ENCODE results near the gene HEXD. TPM values are rescaled to one million over a fixed set of nuclear protein-coding genes. Genes with fewer than 3 reads are reported as not detected.

The HEXD gene
- total RNA-seq, 4 donors from 2014 or later: 15.7 to 27.1 (median 20.6) TPM

DNA sequence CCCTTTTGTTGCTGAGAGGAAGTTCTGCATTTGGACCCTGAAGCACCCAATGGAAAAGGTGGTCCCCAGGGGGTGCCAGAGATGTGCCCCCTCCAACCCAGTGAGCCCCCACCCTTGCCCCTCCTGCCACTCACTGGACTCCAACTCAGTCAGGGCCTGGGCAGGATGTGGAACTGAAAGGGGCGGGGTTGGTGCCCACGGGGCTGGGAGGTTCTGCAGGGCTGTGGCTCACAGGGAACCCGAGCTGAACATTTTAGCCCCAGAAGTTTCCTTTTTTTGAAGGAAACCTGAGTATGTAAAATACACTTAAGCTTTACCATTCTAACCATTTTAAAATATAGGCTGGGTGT lies 16.0 kb downstream of the HEXD start:
- no peak for DNase-seq (ENCODE audit: extremely low spot score)
- WGBS: 43% methylated on average over 3 of the region's 3 CpGs
- Histone ChIP-seq H3K27me3 (no peaks in the 10 kb centered on the region), H3K4me3 (no peak overlapping the region), H3K27ac (replicated peaks in 1 of 4) (no peak overlapping the region), H3K4me1 (no peaks in the 10 kb centered on the region), H3K9me3 (no peaks in the 10 kb centered on the region), H3K36me3 (peaks cover 0 to 65% (median 26%) of the 10 kb centered on the region in 4 donors)
- intact Hi-C loops (cut with DNase I): no loop called here
- TF ChIP-seq, protein P1, sequence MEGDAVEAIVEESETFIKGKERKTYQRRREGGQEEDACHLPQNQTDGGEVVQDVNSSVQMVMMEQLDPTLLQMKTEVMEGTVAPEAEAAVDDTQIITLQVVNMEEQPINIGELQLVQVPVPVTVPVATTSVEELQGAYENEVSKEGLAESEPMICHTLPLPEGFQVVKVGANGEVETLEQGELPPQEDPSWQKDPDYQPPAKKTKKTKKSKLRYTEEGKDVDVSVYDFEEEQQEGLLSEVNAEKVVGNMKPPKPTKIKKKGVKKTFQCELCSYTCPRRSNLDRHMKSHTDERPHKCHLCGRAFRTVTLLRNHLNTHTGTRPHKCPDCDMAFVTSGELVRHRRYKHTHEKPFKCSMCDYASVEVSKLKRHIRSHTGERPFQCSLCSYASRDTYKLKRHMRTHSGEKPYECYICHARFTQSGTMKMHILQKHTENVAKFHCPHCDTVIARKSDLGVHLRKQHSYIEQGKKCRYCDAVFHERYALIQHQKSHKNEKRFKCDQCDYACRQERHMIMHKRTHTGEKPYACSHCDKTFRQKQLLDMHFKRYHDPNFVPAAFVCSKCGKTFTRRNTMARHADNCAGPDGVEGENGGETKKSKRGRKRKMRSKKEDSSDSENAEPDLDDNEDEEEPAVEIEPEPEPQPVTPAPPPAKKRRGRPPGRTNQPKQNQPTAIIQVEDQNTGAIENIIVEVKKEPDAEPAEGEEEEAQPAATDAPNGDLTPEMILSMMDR (IDR thresholded peaks at IDR 0.05): no peak
- TF ChIP-seq EP300 (IDR thresholded peaks at IDR 0.05) (no peak), POLR2AphosphoS5 (IDR thresholded peaks at IDR 0.05) (no peak)

DNA sequence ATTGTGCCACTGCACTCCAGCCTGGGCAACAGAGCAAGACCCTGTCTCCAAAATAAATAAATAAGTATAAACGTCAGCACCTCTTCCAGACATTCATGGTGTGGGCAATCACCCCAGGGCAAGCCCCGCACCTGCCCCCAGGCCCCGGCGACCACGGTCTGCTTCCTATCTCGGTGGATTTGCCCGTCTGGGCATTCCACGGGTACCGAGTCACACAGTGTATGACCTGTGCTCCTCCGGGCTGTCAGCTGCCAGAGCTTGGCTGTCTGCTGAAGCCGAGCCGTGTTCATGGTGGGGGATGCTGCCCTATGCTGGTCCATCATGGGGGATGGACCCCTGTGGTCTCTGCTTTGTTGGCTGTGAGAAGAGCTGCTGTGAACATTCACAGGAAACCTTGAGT lies 17.0 kb downstream of the HEXD start:
- WGBS: 91% methylated on average over 10 of the region's 12 CpGs
- TF ChIP-seq EP300 (IDR thresholded peaks at IDR 0.05) (no peak), POLR2AphosphoS5 (IDR thresholded peaks at IDR 0.05) (no peak), POLR2A (IDR thresholded peaks at IDR 0.05; ENCODE audit: low read depth) (no peak)
- TF ChIP-seq, protein P1 (IDR thresholded peaks at IDR 0.05): no peak
- no peaks in the 10 kb centered on the region for H3K9me3 ChIP-seq
- H3K27ac ChIP-seq (replicated peaks in 1 of 4): no peak overlapping the region
- no peaks in the 10 kb centered on the region for H3K27me3 ChIP-seq
- intact Hi-C loops (cut with DNase I): no loop called here
- H3K4me1 ChIP-seq: no peaks in the 10 kb centered on the region
- H3K4me3 ChIP-seq: no peak overlapping the region
- no peak for DNase-seq (ENCODE audit: extremely low spot score)
- peaks cover 0 to 62% (median 26%) of the 10 kb centered on the region in 4 donors for H3K36me3 ChIP-seq

DNA sequence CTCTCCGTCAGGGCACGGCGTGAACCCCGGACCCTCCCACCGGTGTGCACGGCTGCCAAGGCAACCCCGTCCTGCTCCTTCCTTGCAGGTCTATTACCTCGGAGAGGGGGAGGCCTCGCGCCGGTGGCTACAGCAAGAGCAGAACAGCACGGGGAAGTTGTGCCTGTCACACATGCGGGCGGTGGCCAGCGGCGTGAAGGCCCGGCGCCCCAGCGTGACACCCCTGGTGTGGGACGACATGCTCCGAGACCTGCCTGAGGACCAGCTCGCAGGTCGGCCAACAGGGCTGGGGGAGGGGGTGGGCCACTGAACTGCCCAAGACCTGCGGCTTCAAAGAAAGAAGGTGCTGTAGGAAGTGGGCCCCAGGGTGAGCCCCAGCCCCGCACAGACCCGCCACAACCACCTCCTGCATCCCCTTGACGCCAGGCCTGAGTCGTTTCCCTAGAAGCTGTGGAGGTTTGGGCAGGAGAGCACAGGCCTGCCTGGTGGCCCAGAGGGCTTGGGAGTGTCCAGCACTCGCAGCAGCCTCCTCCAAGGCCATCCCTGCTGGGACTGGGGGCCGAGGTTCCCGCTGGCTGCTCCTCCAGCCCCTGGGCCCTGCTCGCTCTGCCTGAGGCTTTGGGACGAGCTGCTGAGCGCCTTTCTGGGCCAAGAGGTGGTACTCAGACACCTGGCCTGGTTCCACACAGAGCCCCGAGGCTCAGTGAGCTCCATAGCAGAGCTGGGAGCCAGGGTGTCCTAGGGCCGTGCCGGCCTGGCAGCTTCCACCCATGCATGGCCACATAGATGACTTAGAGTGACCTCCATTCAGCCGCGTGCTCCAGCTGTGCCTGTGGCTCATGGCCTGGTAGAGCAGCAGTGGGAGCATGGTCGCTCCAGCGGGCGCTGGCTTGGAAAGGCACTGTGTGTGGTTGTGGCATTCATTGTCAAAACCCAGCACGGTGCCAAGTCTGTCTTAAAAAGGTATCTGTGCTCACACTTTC lies 17.7 kb downstream of the HEXD start:
- H3K4me3 ChIP-seq: no peak overlapping the region
- 88% methylated on average over 25 of the region's 43 CpGs for WGBS
- no peak for DNase-seq (ENCODE audit: extremely low spot score)
- intact Hi-C loops (cut with DNase I): no loop called here
- TF ChIP-seq POLR2A (IDR thresholded peaks at IDR 0.05; ENCODE audit: low read depth) (no peak), EP300 (IDR thresholded peaks at IDR 0.05) (no peak), POLR2AphosphoS5 (IDR thresholded peaks at IDR 0.05) (no peak)
- TF ChIP-seq, protein P1 (IDR thresholded peaks at IDR 0.05): no peak
- H3K27ac ChIP-seq (replicated peaks in 1 of 4): no peak overlapping the region
- peaks cover 0 to 67% (median 26%) of the 10 kb centered on the region in 4 donors for H3K36me3 ChIP-seq
- peaks cover 0 to 8% (median 3%) of the 10 kb centered on the region in 4 donors for H3K4me1 ChIP-seq
- no peaks in the 10 kb centered on the region for H3K27me3 ChIP-seq
- no peaks in the 10 kb centered on the region for H3K9me3 ChIP-seq

DNA sequence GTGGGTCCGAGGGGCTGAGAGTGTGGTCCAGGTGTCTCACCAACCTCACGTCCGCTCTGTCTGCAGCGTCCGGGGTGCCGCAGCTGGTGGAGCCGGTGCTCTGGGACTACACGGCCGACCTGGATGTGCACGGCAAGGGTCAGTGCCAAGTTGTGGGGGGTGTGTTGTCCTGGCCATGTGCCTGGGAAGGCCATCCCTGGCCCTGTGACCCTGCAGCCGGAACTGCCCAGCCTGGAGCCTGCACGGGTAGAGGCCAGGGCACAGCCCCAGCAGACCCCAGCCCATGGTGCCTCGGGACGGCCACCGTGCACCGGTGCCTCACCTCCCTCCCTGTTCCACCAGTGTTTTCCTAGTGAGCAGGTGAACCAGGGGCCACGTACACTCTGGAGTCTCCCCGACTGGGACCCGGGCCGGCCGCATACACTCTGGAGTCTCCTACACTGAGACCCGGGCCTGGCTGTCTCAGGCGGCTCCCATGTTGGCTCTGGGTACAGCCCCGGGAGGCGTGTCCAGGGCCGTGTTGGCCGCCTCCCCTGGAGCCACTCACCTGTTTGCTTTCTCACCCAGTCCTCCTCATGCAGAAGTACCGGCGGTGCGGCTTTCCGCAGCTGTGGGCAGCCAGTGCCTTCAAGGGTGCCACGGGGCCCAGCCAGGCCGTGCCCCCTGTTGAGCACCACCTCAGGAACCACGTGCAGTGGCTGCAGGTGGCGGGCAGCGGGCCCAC lies 18.6 kb downstream of the HEXD start:
- H3K27ac ChIP-seq (replicated peaks in 1 of 4): no peak overlapping the region
- H3K4me1 ChIP-seq: peaks cover 0 to 14% (median 8%) of the 10 kb centered on the region in 4 donors
- peaks cover 0 to 71% (median 30%) of the 10 kb centered on the region in 4 donors for H3K36me3 ChIP-seq
- H3K9me3 ChIP-seq: no peaks in the 10 kb centered on the region
- intact Hi-C loops (cut with DNase I): no loop called here
- no peak for DNase-seq (ENCODE audit: extremely low spot score)
- WGBS: 88% methylated on average over 12 of the region's 36 CpGs
- H3K4me3 ChIP-seq: no peak overlapping the region
- TF ChIP-seq, protein P1 (IDR thresholded peaks at IDR 0.05): no peak
- TF ChIP-seq POLR2A (IDR thresholded peaks at IDR 0.05; ENCODE audit: low read depth) (no peak), POLR2AphosphoS5 (IDR thresholded peaks at IDR 0.05) (no peak), EP300 (IDR thresholded peaks at IDR 0.05) (no peak)
- H3K27me3 ChIP-seq: no peaks in the 10 kb centered on the region

All from esophagus muscularis mucosa (tissue), 4 donors.